Tibial nerve (tissue), 4 donors: Measurements from ENCODE around the gene ZNF737. TPM values are rescaled to one million over a fixed set of nuclear protein-coding genes. Genes with fewer than 3 reads are reported as not detected.
"Not testable (repeated sequence)": the region's sequence is repeated elsewhere in the genome, so short reads cannot be mapped to it uniquely, and the experiment has no call there.

Source experiments
- DNase-seq, 2 donors: peaks; one replicate each; pipeline ENCODE4 v3.0.0-alpha.2; 2019; ENCODE audit warnings: low spot score in 2 of 2
- H3K27ac ChIP-seq, 4 donors: fragments of 200-600 bp; sonication (generic) in 3 of 4; one replicate each; pipeline ENCODE4 v1.5.1; 2017 to 2019; ENCODE audit warnings: mild to moderate bottlenecking in 1 of 4
- H3K27me3 ChIP-seq, 2 donors: fragments of 200-600 bp; sonication (generic) in 1 of 2; one replicate each; pipeline versions ENCODE4 v1.5.1 to v1.6.0; 2017 to 2019
- H3K36me3 ChIP-seq, 3 donors: fragments of 200-600 bp; sonication (generic); one replicate each; pipeline ENCODE4 v1.5.1; 2018 to 2019
- H3K4me1 ChIP-seq, 4 donors: fragments of 200-600 bp; sonication (generic) in 3 of 4; one replicate each; pipeline ENCODE4 v1.5.1; 2017 to 2019
- H3K4me3 ChIP-seq, 4 donors: fragments of 200-600 bp; sonication (generic) in 3 of 4; one replicate each; pipeline ENCODE4 v1.5.1; 2017 to 2019; ENCODE audit warnings: mild to moderate bottlenecking in 1 of 4, moderate library complexity in 1 of 4
- H3K9me3 ChIP-seq, 4 donors: fragments of 200-600 bp; sonication (generic) in 3 of 4; one replicate each; pipeline ENCODE4 v1.5.1; 2017 to 2019
- EP300 ChIP-seq, 2 donors: sonication (generic); formaldehyde crosslinking; IDR thresholded peaks; one replicate each; pipeline ENCODE4 v1.6.1; 2017; ENCODE audit warnings: antibody characterized with exemption in 2 of 2, mild to moderate bottlenecking in 1 of 2
- POLR2A ChIP-seq, 2 donors: fragments of 450-650 bp; IDR thresholded peaks; one replicate each; pipeline ENCODE4 v1.6.1; 2017; ENCODE audit warnings: antibody characterized with exemption in 2 of 2, mild to moderate bottlenecking in 2 of 2, moderate library complexity in 2 of 2
- WGBS, 2 donors: methylation state at CpG; one replicate each; pipeline ENCODE4 v1.1.5; 2018; 5-methylcytosine and 5-hydroxymethylcytosine counted together
- total RNA-seq, 4 donors: library from RNA; depleted of rRNA; stranded (reverse); fragments of >200 nt; gene quantifications; one replicate each; pipeline ENCODE4 v1.1.0, GENCODE V29; 2016
- TF ChIP-seq, protein P1 (sequence below), 5 experiments: fragments of 200-600 bp in 3 of 5; fragments of 450-650 bp in 2 of 5; sonication (generic) in 3 of 5; IDR thresholded peaks; one replicate each; pipeline ENCODE4 v1.5.1; 2016 to 2019; ENCODE audit warnings: antibody characterized with exemption in 5 of 5, mild to moderate bottlenecking in 3 of 5, moderate library complexity in 2 of 5

The ZNF737 gene
- total RNA-seq, result 10 to 100 TPM in 3 of 4 donors, 1 to 10 TPM in 1; 9.8 to 18.0 (median 13.1) TPM

DNA sequence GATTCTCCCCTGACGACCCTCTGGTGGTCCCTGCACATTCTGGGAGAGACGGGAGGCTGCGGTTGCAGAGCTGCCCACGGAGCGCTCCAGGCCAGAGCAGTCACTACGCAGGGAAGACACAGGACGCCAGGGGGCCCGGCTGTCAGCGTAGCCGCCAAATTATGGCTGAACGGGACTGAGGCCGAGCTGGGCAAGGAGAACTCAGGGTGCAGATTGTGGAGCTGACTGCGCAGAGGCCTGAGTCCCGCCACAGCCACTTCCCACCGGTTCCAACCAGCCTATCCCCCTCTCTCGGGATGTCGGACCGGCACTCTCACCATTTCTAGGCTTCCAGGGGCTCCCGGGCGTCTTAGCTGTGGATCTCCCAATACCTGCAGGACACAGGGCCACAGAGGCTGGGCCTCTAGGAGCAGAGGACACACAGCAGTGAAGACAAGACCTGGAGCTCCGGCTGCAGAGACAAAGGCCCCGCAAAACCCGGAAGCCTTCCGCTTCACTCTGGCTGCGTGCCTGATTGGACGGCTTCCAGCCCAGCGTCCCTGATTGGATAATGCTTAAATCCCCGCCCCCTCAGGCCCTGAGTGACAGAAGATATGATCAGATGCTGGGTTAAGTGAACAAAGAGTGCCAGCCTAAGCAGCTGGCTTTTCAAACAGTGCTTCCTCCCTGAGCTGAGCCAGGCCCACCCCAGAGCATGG, at the start of gene ZNF737:
TSS of gene ZNF737 (minus strand) at position 461 of the 698 bp plus-strand sequence. CDS start at position 320, 141 bp downstream.
- TF ChIP-seq EP300 (IDR thresholded peaks at IDR 0.05), result peak in 1 of 2 donors; percentile 78
- TF ChIP-seq, protein P1, sequence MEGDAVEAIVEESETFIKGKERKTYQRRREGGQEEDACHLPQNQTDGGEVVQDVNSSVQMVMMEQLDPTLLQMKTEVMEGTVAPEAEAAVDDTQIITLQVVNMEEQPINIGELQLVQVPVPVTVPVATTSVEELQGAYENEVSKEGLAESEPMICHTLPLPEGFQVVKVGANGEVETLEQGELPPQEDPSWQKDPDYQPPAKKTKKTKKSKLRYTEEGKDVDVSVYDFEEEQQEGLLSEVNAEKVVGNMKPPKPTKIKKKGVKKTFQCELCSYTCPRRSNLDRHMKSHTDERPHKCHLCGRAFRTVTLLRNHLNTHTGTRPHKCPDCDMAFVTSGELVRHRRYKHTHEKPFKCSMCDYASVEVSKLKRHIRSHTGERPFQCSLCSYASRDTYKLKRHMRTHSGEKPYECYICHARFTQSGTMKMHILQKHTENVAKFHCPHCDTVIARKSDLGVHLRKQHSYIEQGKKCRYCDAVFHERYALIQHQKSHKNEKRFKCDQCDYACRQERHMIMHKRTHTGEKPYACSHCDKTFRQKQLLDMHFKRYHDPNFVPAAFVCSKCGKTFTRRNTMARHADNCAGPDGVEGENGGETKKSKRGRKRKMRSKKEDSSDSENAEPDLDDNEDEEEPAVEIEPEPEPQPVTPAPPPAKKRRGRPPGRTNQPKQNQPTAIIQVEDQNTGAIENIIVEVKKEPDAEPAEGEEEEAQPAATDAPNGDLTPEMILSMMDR (IDR thresholded peaks at IDR 0.05), result peak in 4 of 5 experiments; percentile 4 to 45 (median 20)
- peak in 1 of 2 donors; percentile 53 for TF ChIP-seq POLR2A (IDR thresholded peaks at IDR 0.05)
- Histone ChIP-seq H3K27me3 (no peaks in the 10 kb centered on the region), H3K4me3 (peak within 1 kb of the TSS; percentile 60 to 82 (median 64)), H3K9me3 (peaks cover 0 to 28% (median 6%) of the 10 kb centered on the region in 4 donors), H3K36me3 (peaks cover 0 to 33% (median 6%) of the 10 kb centered on the region in 3 donors), H3K4me1 (peaks cover 0 to 18% (median 3%) of the 10 kb centered on the region in 4 donors), H3K27ac (peak within 1 kb of the TSS; percentile 79 to 89 (median 84))
- 1% methylated on average over 16 to 23 of the region's 28 CpGs for WGBS, 2 donors
- DNase-seq, result peak; percentile 95 to 99

DNA sequence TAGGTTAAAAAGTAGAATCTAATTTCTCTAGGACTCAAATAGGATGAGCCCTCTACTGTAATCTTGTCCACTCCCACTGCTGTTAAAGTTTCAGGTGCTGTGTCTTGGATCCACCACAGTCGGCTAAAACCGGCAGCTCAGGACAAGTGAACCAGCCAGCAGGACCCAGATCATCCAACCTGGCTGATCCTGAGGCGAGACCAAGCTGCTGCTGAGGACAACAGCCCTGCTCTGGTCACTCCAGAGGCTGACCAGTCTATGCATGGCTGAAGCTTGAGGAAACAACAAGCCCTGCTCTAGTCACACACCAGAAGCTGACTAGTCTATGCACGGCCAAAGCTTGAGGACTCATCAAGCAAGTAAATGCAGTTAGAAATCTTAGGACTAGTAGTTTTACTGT, 49.4 kb upstream of the ZNF737 start:
- not testable (repeated sequence) for H3K27ac ChIP-seq, H3K4me3 ChIP-seq, H3K4me1 ChIP-seq, DNase-seq, H3K36me3 ChIP-seq, H3K27me3 ChIP-seq
- H3K9me3 ChIP-seq, result peaks cover 0 to 92% (median 4%) of the 10 kb centered on the region in 4 donors
- 83 to 89% methylated on average over 4 of the region's 4 CpGs for WGBS, 2 donors

GRCh38 chr19:20612711-20613316, 47.2 kb upstream of the ZNF737 start:
- DNase-seq, result no peak
- Histone ChIP-seq H3K27ac (no peak overlapping the region), H3K36me3 (no peaks in the 10 kb centered on the region), H3K4me3 (no peak overlapping the region), H3K4me1 (no peaks in the 10 kb centered on the region), H3K27me3 (no peaks in the 10 kb centered on the region), H3K9me3 (peaks cover 0 to 87% (median 2%) of the 10 kb centered on the region in 4 donors)
- TF ChIP-seq POLR2A (IDR thresholded peaks at IDR 0.05) (no peak), EP300 (IDR thresholded peaks at IDR 0.05) (no peak)
- TF ChIP-seq, protein P1 (IDR thresholded peaks at IDR 0.05), result no peak
- WGBS, 2 donors, result 58 to 60% methylated on average over 3 to 5 of the region's 5 CpGs

- H3K27ac ChIP-seq, result no peak overlapping the region
- WGBS, 2 donors, result 89 to 90% methylated on average over 6 of the region's 6 CpGs
- H3K9me3 ChIP-seq, result peaks cover 0 to 86% (median 5%) of the 10 kb centered on the region in 4 donors
- H3K27me3 ChIP-seq, result no peaks in the 10 kb centered on the region
- DNase-seq, result no peak
- no peak overlapping the region for H3K4me3 ChIP-seq
- no peak for TF ChIP-seq EP300 (IDR thresholded peaks at IDR 0.05)
- no peak for TF ChIP-seq POLR2A (IDR thresholded peaks at IDR 0.05)
- TF ChIP-seq, protein P1 (IDR thresholded peaks at IDR 0.05), result no peak
- H3K4me1 ChIP-seq, result no peaks in the 10 kb centered on the region
- H3K36me3 ChIP-seq, result no peaks in the 10 kb centered on the region
Measured at GRCh38 chr19:20611866-20612265, 46.3 kb upstream of the ZNF737 start.

GRCh38 chr19:20607943-20608342, 42.4 kb upstream of the ZNF737 start:
- 91 to 100% methylated on average over 1 of the region's 1 CpG for WGBS, 2 donors
- TF ChIP-seq EP300 (IDR thresholded peaks at IDR 0.05), result no peak
- no peak for TF ChIP-seq POLR2A (IDR thresholded peaks at IDR 0.05)
- TF ChIP-seq, protein P1 (IDR thresholded peaks at IDR 0.05), result no peak
- Histone ChIP-seq H3K4me3 (no peak overlapping the region), H3K27me3 (no peaks in the 10 kb centered on the region), H3K9me3 (peaks cover 0 to 89% (median 8%) of the 10 kb centered on the region in 4 donors), H3K36me3 (no peaks in the 10 kb centered on the region), H3K4me1 (no peaks in the 10 kb centered on the region), H3K27ac (no peak overlapping the region)
- DNase-seq, result no peak
